Lower leg skin (tissue), 3 donors: Measurements from ENCODE around the gene SPC24.

ENCODE experiments used
- CTCF ChIP-seq, 3 donors: fragments of 450-650 bp; IDR thresholded peaks; one replicate each; pipeline ENCODE4 v1.5.1; 2016; ENCODE audit warnings: antibody characterized with exemption in 3 of 3, mild to moderate bottlenecking in 3 of 3, moderate library complexity in 2 of 3
- POLR2A ChIP-seq, 2 donors: fragments of 450-650 bp; IDR thresholded peaks; one replicate each; pipeline ENCODE4 v1.6.1; 2016 to 2017; ENCODE audit warnings: antibody characterized with exemption in 2 of 2, mild to moderate bottlenecking in 1 of 2, moderate library complexity in 1 of 2

DNA sequence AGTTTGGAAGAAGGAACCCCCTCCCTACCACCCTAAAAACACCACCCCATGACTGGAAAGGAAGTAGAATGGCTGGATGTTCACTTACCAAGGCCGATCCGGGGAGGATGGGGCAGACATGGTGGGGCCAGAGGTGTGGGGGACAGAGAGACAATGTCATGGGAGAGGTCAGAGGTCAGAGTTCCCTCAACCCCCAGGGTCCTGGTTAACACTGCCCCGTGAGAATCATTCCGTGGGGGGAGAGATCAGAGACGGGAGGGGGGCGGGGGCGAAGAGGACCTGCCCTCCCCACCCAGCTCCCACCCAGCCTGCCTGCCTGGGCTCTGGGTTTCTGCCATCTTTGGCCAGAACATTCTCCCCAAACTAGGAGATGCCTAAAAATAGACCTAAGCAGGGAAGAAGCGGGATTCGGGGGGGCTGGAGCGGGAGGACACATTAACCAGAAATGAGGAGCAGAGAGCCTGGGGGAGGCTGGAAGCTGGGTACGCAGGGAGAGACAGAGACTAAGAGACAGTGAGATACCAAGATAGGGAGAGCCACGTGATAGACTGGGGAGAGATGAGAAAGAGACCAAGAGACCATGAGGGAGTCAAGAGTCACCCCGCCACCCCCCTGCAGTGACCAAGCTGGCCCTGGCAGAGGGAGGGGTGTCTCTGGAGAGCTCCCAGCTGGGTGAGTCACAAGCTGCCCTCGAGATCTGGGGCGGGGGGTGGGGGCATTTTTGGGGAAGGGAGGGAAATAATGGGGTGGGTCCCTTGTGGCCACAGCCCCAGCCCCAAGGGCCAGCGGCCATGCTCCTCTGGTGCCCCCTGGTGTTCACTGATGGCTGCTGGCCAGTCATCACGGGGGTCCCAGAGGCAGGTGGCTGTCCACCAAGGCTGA is 47.9 kb upstream of the SPC24 start:
- TF ChIP-seq CTCF (IDR thresholded peaks at IDR 0.05) (peak in 1 of 3 donors; percentile 30), POLR2A (IDR thresholded peaks at IDR 0.05) (no peak)
